NCI-H526 (cell line): ENCODE data around the gene CAMK2N2.

ENCODE experiments used
- DNase-seq, 2 experiments: peaks; one replicate each; lab custom pipeline; 2025; lab: John Stamatoyannopoulos, UW

Gene CAMK2N2

DNA sequence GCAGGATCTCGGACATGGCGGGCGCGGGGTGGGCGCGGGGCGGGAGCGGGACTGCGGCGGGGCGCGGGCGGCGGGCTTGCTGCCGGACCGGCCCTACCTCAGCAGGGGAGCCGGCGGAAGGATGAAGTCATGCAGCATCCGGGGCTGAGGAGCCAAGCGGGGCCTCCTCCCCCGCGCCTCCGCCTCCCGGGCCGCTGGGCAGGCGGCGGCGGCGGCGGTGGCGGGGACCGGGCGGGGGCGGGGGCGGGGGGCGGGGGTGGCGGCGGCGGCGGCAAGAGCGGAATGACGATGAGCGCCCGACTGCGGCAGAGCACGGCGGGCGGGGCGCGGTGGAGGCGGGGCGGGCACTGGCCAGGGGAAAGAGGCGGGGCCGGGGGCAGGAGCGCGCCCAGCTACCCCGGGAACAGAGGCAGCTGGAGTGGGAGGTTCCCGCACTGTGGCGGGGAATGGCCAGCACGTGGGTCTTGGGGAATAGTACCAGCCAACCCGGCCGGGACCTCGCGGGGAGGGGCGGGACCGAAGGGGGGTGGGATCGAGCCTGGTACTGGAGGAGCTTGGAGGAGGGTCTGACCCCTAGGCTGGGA is at the start of gene CAMK2N2:
CAMK2N2 (minus strand) TSS at position 284 of the 584 bp plus-strand sequence; CDS start at position 16, 268 bp downstream.
- peak; percentile 86 to 95 for DNase-seq

DNA sequence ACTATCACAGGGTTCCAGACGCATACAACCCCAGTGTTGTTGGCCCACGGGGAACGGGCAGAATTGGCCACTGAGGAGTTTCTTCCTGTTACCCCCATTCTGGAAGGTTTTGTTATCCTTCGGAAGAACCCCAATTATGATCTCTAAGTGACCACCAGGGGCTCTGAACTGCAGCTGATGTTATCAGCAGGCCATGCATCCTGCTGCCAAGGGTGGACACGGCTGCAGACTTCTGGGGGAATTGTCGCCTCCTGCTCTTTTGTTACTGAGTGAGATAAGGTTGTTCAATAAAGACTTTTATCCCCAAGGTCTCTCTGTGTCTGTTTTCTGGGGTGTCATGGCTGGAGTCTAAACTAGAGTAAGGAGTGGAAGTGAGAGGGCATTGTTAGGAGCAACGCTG is 47.4 kb upstream of the CAMK2N2 start:
- DNase-seq: no peak

DNA sequence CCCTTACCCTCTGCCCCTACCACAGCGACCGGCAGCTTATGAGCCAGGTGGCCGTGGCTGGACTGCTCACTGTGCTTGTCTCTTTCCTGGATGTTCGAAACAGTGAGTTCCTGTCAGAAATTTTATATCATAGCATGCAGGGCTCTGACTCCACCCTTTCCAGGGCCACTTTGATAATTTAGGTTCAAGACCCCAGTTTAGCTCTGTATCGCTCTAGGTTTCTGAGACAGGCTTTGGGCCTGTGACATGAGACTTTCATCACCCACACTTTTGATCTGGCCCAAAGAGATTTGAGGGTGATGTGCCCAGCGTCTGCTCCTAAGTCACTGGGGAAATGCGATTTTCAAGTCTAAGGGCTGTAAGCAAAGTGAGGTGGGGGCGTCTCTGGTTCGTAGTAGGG is 46.6 kb upstream of the CAMK2N2 start:
- DNase-seq: no peak

DNA sequence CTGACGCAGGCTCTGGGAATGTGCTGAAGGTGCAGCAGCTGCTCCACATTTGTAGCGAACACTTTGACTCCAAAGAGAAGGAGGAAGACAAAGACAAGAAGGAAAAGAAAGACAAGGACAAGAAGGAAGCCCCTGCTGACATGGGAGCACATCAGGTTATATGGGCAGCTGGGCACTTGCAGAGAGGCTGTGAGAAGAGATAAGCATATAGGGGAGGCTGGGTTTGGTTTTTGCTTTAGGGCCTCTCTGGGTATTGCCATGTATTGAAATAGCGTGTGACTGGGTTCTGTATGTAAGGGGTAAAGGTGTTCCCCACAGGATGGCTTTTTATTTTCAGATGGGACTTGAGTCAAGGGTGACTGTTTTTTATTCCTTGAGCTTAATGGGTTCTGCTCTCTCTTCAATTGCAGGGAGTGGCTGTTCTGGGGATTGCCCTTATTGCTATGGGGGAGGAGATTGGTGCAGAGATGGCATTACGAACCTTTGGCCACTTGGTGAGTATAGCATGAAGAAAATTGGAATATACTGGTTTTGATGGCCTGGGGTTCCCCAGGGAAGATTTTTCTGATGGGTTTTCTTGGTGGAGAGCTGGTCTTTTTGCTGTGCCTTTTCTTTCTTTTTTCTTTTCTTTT is 45.1 kb upstream of the CAMK2N2 start:
- DNase-seq: no peak

DNA sequence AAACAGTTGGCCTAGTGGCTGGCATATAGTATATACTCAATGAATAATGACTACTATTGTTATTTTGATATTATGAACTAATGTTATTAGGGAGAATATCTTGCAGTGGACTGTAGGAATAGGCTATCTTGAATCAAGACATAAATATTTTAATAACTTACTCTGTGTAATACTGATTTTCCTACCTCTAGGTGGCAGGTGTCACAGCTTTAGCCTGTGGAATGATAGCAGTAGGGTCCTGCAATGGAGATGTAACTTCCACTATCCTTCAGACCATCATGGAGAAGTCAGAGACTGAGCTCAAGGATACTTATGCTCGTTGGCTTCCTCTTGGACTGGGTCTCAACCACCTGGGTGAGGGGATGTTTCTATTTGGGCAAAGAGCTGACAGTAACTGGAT is 44.2 kb upstream of the CAMK2N2 start:
- DNase-seq: peak in 1 of 2 experiments; percentile 39

DNA sequence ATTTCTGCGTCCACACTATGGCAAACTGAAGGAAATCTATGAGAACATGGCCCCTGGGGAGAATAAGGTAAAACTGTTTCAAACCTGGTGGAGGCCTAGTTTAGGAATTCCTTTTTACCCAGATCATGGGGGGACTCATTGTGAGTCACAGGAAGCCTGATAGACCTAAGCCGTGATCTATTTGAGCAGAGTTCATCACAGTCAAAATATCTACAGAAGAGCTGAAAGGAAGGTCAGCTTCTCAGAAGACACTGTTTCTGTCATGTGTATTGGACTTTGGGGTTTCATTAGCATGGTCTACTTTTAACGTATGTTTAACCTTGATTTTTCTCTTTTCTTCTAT is 39.0 kb upstream of the CAMK2N2 start:
- DNase-seq: no peak

DNA sequence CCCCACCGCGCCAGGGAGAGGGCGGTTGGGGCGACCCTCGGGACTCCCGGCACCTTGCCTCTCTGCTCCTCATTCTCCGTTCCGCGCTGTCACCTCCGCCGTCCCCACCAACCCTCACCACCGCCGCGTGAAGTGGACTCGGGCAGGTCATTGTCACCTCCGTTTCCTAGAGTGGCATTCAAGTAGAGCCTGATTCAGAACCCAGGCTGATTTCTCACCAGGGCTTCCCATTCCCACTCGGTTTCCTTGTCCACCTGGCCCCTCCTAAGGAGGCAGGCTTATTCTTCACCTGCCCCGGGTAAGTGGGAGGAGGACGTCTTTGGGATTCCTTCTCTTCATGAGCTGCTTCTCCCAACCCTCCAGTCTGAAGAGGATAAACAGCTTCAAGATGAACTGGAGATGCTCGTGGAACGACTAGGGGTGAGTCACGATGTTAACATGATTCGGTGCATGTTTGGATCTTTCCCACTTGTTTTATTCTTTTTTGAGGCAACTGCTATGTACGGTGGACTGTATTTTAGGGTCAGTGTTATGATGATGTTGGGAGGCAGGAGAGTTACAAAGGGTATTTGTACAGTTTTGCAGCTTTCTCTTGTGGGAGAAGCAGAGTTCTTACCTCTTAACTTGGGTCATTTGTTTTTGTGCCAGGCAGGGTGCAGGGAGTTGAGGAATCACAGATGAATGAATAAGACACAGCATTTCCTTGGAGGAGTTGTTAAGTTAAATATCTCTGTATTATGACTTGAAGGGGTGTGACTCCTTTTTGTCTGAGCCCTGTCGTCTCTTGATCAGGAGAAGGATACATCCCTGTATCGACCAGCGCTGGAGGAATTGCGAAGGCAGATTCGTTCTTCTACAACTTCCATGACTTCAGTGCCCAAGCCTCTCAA is 38.4 kb upstream of the CAMK2N2 start:
- DNase-seq: no peak

DNA sequence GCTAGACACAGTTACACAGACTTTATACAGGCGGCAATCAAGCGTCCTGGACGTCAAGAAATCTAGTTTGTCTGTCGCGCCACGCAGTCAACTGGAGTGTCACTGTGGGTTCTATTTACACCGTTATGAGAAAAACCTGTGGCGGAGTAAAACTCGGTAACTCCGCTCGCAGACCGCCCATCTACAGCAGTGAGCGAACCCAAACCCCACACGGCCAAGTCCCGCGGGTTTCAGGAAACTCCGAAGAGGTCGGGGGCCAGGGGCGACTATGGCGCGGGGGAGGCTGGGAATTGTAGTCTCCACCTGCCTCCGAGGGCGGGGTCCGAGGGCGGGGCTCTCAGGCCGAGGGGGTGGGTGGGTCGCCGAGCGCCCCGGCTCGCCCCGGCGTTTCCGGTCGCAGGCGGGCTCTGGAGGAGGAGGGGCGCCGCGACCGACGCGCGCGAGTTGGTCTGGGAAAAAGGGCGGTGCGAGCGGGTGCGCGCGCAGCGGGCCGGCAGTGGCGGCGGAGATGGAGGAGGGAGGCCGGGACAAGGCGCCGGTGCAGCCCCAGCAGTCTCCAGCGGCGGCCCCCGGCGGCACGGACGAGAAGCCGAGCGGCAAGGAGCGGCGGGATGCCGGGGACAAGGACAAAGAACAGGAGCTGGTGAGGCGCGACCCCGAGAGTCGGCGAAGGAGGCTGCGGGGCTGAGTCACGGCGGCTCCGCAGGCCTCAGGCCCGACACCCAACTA is 37.6 kb upstream of the CAMK2N2 start, which contains the start of gene PSMD2:
PSMD2 (plus strand) TSS at position 483 of the 729 bp plus-strand sequence; CDS start at position 509, 26 bp downstream.
- DNase-seq: peak; percentile 92 to 99

DNA sequence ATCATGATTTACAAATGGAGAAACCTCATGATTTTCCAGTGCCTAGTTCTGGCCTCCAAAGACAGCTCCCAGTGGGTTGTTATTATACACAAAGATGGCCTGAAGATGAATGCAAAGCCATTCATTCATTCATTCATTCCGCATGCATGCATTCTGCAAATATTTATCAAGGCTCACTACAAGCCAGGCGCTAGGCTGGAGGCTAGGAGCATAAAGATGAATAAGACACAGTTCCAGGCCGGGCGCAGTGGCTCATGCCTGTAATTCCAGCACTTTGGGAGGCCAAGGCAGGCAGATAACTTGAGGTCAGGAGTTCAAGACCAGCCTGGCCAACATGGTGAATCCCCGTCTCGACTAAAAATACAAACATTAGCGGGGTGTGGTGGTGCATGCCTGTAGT is 35.3 kb upstream of the CAMK2N2 start:
- no peak for DNase-seq

DNA sequence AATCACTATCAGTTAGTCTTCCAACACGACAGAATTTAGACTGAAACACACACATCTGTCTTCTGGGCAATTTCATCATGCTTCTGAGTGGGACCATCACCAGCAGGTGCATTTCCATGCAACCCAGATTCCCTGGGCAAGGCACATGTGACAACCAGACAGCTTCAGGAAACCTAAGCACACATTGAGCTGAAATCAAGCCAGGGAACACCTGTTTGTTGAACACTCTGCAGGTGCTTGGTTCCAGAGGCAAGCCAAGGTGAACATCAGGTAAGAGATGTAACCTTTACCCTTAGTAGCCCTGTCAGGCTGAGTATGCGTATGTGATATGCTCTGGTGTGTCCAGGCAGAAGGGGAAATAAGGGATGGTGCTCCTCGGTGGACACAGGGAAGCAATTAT is 34.4 kb upstream of the CAMK2N2 start:
- DNase-seq: no peak

DNA sequence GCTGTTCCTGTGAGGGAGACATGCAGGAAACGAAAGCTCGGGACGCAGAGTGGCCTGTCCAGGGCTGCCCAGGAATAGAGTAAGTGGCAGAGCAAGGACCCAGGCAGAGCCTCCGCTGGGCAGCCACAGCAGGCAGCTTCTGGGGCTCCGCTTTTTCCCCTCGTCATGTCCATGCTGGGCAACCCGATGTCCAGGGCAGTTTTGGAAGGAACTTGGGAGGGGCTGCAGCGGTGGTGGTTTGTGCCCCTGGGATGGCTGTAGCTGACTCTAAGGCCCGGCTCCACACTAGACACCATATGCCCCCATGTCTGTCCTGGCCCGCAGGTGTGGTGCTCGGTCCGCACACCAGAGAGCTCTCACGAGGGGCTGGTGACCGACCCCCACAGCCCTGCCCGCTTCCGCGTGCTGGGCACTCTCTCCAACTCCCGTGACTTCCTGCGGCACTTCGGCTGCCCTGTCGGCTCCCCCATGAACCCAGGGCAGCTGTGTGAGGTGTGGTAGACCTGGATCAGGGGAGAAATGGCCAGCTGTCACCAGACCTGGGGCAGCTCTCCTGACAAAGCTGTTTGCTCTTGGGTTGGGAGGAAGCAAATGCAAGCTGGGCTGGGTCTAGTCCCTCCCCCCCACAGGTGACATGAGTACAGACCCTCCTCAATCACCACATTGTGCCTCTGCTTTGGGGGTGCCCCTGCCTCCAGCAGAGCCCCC is 30.5 kb upstream of the CAMK2N2 start:
- no peak for DNase-seq

DNA sequence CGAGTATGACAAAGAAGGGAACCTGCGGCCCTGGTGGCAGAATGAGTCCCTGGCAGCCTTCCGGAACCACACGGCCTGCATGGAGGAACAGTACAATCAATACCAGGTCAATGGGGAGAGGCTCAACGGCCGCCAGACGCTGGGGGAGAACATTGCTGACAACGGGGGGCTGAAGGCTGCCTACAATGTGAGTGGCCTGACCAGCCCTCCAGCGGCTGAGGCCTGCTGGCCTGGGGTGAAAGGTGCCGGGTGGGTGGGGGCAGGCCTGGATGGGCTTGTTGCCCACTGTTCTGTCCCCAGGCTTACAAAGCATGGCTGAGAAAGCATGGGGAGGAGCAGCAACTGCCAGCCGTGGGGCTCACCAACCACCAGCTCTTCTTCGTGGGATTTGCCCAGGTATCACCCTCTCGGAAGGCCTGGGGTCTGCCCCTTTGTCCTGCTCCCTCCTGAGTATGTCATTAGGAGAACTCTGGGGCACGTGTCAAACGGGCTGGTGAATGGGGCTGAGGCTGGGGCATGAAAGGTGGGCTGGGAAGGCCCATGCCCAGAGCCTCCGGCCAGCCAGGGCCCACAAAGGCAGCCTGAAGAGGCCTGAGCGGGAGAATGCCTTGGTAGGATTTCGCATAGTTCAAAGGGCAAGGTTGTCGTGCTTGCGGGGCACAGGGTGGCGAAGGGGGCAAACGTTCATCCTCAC is 29.8 kb upstream of the CAMK2N2 start:
- DNase-seq: no peak

DNA sequence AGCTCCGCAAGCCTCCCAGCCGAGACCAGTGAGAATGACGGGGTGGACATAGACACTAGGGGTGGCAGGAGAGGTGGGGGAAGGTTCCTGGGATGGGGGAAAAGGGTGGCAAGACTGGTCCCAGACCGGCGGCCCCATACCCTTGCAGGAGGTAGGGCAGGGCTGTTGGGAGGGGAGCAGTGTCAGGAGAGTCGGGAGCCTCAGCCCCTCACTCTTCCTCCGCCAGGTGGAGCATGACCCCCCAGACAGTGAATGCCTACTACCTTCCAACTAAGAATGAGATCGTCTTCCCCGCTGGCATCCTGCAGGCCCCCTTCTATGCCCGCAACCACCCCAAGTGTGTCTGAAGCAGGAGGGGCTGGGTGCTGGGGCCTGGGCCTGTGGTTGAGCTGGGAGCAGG is 29.0 kb upstream of the CAMK2N2 start:
- no peak for DNase-seq

DNA sequence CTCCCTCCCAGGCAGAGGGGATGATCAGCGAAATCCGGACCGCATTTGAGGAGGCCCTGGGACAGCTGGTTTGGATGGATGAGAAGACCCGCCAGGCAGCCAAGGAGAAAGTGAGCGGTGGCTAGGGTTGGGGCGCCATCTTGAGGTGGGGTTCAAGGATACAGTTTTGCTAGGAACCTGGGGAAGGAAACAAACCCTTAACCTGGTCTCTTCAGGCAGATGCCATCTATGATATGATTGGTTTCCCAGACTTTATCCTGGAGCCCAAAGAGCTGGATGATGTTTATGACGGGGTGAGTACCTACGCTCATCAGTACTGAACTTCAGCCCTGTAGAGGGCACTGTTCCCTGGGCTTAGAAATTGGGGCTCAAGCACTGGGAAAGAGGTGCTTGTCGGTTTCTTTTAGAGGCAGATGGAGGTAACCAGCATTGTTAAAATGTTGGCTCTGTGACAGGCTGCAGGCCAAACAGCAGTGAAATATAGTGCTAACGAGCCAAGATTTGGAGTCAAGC is 28.1 kb upstream of the CAMK2N2 start:
- peak; percentile 36 to 75 for DNase-seq

DNA sequence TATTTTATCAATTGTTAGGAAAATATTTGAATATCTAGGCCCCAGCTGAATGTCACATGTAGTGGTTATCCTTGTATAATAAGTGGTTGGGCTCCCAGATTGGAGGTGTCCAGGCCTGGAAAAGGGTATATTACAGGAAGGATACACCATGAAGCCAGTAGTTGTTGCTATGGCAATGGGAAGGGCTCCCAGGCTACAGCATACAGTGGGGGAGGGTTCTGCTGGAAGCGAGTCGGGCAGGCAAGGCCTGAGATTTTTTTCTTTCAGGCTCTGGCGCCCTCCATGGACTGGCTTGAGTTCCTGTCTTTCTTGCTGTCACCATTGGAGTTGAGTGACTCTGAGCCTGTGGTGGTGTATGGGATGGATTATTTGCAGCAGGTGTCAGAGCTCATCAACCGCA is 23.3 kb upstream of the CAMK2N2 start:
- DNase-seq: peak; percentile 67 to 86

DNA sequence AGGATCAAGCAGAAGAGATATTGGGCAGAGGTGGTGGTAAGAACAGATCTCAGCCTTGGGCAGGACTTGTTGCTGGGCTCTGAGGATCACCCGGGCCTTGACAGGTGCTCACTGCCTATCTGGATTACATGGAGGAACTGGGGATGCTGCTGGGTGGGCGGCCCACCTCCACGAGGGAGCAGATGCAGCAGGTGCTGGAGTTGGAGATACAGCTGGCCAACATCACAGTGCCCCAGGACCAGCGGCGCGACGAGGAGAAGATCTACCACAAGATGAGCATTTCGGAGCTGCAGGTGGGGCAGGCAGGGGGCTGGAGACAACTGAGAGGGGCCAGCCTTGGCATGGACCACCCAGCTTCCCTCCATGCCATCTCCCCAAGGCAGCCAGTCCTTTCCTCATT is 22.3 kb upstream of the CAMK2N2 start:
- DNase-seq: no peak

DNA sequence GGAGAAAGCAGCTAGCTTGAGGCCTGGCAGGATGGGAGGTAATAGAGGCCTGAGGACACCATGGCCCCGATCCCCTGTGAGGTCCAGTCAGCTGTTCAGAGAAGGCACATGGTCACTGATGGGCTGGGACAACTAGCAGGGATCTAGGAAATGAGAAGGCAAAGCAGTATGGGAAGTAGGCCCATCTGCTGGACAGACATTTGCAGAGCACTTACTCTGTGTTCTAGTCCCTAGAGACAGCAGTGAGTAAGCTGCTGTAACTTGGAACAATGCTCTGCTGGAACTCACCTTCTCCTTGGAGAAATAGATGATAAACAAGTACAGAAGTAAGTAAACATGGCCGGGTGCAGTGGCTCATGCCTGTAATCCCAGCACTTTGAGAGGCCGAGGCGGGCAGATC is 21.6 kb upstream of the CAMK2N2 start:
- DNase-seq: no peak

DNA sequence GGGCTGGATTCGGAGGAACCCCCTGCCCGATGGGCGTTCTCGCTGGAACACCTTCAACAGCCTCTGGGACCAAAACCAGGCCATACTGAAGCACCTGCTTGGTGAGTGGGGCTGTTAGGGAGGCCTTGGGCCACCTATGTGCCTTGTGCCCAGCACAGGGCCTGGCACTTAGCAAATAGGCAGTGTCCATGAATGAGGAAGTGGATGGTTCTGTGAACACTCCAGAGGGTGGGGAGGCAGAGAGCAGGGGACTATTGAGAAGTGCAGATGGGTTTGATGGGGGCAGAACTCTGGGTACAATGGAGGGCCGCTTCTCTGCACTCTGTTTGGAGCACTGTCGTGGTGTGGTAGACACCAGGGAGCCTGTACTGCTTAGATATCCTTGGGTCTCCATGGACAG is 16.0 kb upstream of the CAMK2N2 start:
- no peak for DNase-seq

DNA sequence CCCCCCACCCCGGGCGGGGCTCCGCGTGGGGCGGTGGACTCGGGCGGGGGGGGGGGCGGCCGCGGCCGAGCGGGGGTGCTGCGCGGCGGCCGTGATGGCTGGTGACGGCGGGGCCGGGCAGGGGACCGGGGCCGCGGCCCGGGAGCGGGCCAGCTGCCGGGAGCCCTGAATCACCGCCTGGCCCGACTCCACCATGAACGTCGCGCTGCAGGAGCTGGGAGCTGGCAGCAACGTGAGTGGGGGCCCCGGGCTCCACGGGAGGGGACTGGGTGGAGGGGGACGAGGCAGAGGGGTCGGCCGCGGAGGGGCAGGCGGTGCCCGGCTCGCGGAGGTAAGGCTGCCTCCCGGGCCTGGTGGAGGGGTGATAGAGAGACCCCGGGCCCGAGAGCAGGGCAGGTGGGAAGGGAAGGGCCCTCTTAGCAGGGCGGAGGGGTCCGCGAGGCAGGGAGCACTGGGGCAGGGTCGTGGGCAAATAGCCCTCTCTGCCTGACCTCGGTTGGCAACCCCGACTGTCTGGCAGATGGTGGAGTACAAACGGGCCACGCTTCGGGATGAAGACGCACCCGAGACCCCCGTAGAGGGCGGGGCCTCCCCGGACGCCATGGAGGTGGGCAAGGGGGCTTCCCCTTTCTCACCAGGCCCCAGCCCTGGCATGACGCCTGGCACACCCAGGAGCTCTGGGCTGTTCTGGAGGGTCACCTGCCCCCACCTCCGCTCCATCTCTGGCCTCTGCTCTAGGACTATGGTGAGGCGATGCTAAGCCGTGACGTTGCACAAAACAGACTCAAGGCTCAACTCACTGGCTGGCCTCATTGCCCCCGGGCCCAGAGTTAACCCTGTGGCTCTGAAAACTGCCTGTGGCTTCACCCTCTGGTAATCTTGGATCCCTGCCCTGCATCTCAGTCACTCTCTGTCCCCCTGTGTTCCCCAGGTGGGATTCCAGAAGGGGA is 14.9 kb upstream of the CAMK2N2 start, which contains the start of gene ECE2:
ECE2 (plus strand) TSS at position 62 of the 950 bp plus-strand sequence; CDS start at position 194, 132 bp downstream.
- no peak for DNase-seq

DNA sequence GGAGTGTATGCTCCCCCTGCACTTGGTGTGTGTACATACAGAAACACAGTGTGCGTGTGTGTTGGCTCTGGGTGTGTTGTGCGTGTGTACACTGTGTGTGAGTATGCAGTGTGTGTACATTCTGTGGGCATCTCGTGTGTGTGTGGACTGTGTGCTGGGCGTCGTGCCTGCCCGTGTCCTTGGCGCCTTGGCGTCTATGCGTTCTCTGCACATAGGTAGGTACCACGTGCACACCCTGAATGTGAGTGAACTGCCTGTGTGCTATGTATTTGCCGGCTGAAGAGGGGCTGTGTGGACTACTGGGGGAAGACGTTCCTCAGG is 14.0 kb upstream of the CAMK2N2 start:
- DNase-seq: no peak
